Lower leg skin (tissue), 4 donors: ENCODE data around the gene AUTS2. TPM values are rescaled to one million over a fixed set of nuclear protein-coding genes. Genes with fewer than 3 reads are reported as not detected.

Experiments used
- DNase-seq, 2 donors: peaks; one replicate each; pipeline ENCODE4 v3.0.0-alpha.2; 2019; ENCODE audit warnings: low spot score in 2 of 2
- H3K4me3 ChIP-seq: fragments of 200-600 bp; sonication (generic); 2 replicates; pipeline ENCODE4 v1.5.1; 2017; ENCODE audit warnings: mild to moderate bottlenecking, low read depth; ENCODE audit not compliant: poor library complexity, severe bottlenecking
- CTCF ChIP-seq, 3 donors: fragments of 450-650 bp; IDR thresholded peaks; one replicate each; pipeline ENCODE4 v1.5.1; 2016; ENCODE audit warnings: antibody characterized with exemption in 3 of 3, mild to moderate bottlenecking in 3 of 3, moderate library complexity in 2 of 3
- POLR2A ChIP-seq, 2 donors: fragments of 450-650 bp; IDR thresholded peaks; one replicate each; pipeline ENCODE4 v1.6.1; 2016 to 2017; ENCODE audit warnings: antibody characterized with exemption in 2 of 2, mild to moderate bottlenecking in 1 of 2, moderate library complexity in 1 of 2
- WGBS, 2 donors: methylation state at CpG; one replicate each; pipeline ENCODE4 v1.1.5; 2018; 5-methylcytosine and 5-hydroxymethylcytosine counted together
- intact Hi-C: fragments of 100-400 bp; cut with DNase I; formaldehyde crosslinking; loops from one replicate; pipeline ENCODE4 v1.15.0; 2023; ENCODE audit warnings: low total_unique reads
- total RNA-seq, 4 donors: library from RNA; depleted of rRNA; stranded (reverse); fragments of >200 nt; gene quantifications; one replicate each; pipeline ENCODE4 v1.1.0, GENCODE V29; 2016

AUTS2 gene
- total RNA-seq, 4 donors from 2014 or later: 30.8 to 41.9 (median 40.5) TPM

DNA sequence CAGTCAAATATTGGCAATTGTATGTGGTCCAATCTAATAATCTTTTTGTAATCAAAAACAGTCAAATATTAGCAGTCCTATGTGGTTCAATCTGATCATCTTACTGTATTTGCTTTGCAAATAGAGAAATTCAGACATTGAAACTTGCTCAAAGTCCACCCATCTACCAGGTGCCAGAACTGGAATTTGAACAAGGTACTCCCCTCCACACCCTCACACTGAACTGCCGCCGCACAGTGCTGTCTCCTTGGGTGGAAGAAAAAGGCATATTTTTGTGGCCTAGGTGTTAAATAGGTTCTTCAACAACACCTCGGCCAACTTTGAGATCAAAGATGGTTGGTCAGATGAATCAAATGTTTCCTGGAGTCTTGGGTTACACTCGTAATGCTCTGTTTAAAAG, 989.5 kb downstream of the AUTS2 start:
- intact Hi-C loops: no loop called here

DNA sequence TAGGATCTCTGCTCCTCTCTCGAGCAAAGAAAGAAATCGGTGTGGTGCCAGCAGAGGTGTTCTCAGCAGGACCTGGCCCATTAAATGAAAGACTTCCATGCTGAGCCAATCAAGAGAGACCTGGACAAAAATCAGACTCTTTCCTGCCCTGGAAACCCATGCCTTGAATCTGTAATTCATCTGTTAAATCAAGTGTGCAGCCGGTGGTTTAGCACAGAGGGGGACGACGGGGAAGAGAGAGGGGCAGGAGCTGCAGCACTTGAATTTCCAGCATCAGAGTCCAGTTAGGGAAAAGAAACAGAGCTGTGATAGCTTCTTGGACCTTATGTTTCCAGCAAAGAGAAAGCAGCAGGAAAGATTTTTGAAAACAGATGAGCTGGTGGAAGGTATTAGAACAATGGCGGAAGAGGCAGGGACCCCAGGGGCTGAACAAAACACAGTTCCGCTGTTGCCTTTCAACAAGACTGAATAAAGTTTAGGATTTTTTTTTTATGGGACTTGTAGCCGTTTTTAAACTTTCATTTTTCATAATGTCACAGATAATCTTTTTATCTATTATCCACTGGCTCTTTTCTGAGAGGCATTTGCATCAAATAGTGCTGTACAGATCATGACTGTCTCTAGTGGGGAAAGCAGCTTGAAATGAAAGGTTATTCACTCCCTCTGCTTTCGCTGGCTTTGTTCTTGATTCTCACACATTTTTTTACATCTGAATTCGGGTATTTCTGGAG, 990.1 kb downstream of the AUTS2 start:
- TF ChIP-seq CTCF (IDR thresholded peaks at IDR 0.05): no peak
- no peak for TF ChIP-seq POLR2A (IDR thresholded peaks at IDR 0.05)
- 90 to 92% methylated on average over 10 of the region's 10 CpGs for WGBS, 2 donors
- H3K4me3 ChIP-seq: no peak overlapping the region
- intact Hi-C loops: no loop called here
- DNase-seq: no peak

More for the DNA sequence above, 989.5 kb downstream of the AUTS2 start:
- 72 to 97% methylated on average over 4 of the region's 4 CpGs for WGBS, 2 donors
- TF ChIP-seq POLR2A (IDR thresholded peaks at IDR 0.05): no peak
- no peak for TF ChIP-seq CTCF (IDR thresholded peaks at IDR 0.05)
- no peak for DNase-seq
- no peak overlapping the region for H3K4me3 ChIP-seq

- whole genome bisulfite sequencing, 2 donors: 92 to 95% methylated on average over 7 of the region's 7 CpGs
- no peak for DNase-seq
- intact Hi-C loops: no loop called here
- H3K4me3 ChIP-seq: no peak overlapping the region
- TF ChIP-seq CTCF (IDR thresholded peaks at IDR 0.05): no peak
- no peak for TF ChIP-seq POLR2A (IDR thresholded peaks at IDR 0.05)
These were observed 990.7 kb downstream of the AUTS2 start for GRCh38 chr7:70589010-70589409.

DNA sequence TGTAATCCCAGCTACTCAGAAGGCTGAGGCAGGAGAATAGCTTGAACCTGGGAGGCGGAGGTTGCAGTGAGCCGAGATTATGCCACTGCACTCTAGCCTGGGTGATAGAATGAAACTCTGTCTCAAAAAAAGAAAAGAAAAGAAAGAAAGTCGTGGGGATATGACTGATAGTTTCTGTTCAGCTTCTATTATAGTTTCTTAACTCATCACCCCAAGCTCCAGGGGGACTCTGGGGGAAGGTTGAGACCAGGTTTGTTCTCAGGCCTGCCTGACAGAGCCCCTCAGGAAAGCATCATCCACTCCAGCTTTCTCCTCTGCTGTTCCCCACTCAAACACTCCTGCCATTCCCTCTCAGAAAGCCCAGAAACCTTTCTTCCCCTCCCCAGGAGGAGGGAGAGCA, 991.3 kb downstream of the AUTS2 start:
- no peak for DNase-seq
- TF ChIP-seq POLR2A (IDR thresholded peaks at IDR 0.05) (no peak), CTCF (IDR thresholded peaks at IDR 0.05) (no peak)
- no peak overlapping the region for H3K4me3 ChIP-seq
- 89 to 93% methylated on average over 3 of the region's 3 CpGs for WGBS, 2 donors
- intact Hi-C loops: no loop called here

GRCh38 chr7:70590126-70590854, 992.0 kb downstream of the AUTS2 start:
- no peak overlapping the region for H3K4me3 ChIP-seq
- TF ChIP-seq POLR2A (IDR thresholded peaks at IDR 0.05) (no peak), CTCF (IDR thresholded peaks at IDR 0.05) (no peak)
- WGBS, 2 donors: 83 to 88% methylated on average over 11 of the region's 11 CpGs
- intact Hi-C loops: no loop called here
- no peak for DNase-seq
